Neuronal stem cell (in vitro differentiated cells): ENCODE results near the gene VAMP5.

ENCODE experiments used
- DNase-seq: peaks from one replicate; pipeline ENCODE4 v3.0.0-alpha.2; 2013; ENCODE audit warnings: low spot score
- H2AFZ ChIP-seq: one replicate; pipeline ENCODE4 v1.6.1; 2013; ENCODE audit warnings: mild to moderate bottlenecking, low read length, inconsistent platforms
- H2AK5ac ChIP-seq: 2 replicates; pipeline ENCODE4 v1.6.1; 2013; ENCODE audit warnings: low read depth, mild to moderate bottlenecking, inconsistent platforms, low read length, moderate library complexity, mixed read lengths
- H2BK120ac ChIP-seq: 2 replicates; pipeline ENCODE4 v1.6.1; 2013; ENCODE audit warnings: low read depth, mild to moderate bottlenecking, inconsistent platforms, low read length, moderate library complexity, mixed read lengths
- H2BK12ac ChIP-seq: one replicate; pipeline ENCODE4 v1.6.1; 2013; ENCODE audit warnings: low read length, inconsistent platforms
- H2BK15ac ChIP-seq: 2 replicates; pipeline ENCODE4 v1.6.1; 2013; ENCODE audit warnings: mild to moderate bottlenecking, low read length, inconsistent platforms, mixed read lengths
- H2BK5ac ChIP-seq: one replicate; pipeline ENCODE4 v1.6.1; 2013; ENCODE audit warnings: inconsistent platforms, mild to moderate bottlenecking, low read length, moderate library complexity
- H3K14ac ChIP-seq: one replicate; pipeline ENCODE4 v1.6.1; 2013; ENCODE audit warnings: low read length, inconsistent platforms
- H3K18ac ChIP-seq: 2 replicates; pipeline ENCODE4 v1.6.1; 2013; ENCODE audit warnings: low read length, inconsistent platforms
- H3K23ac ChIP-seq: 2 replicates; pipeline ENCODE4 v1.6.1; 2013; ENCODE audit warnings: low read depth, mild to moderate bottlenecking, mixed read lengths, low read length, inconsistent platforms; ENCODE audit not compliant: poor library complexity
- H3K27ac ChIP-seq: replicated peaks from 3 replicates; pipeline ENCODE4 v1.5.1; 2013; ENCODE audit warnings: low read length, inconsistent platforms
- H3K27me3 ChIP-seq, 3 experiments: 2 replicates each; pipeline ENCODE4 v1.6.1; 2013; ENCODE audit warnings: low read length in 3 of 3, mild to moderate bottlenecking in 2 of 3, inconsistent platforms in 1 of 3, low read depth in 1 of 3, mixed read lengths in 1 of 3, moderate library complexity in 1 of 3; ENCODE audit not compliant: control insufficient read depth in 3 of 3, insufficient read depth in 3 of 3
- H3K36me3 ChIP-seq, 2 donors: replicated peaks in 1 of 2; 2 replicates each; pipeline ENCODE4 v1.6.1; 2013; ENCODE audit warnings: low read length in 2 of 2; ENCODE audit not compliant: control insufficient read depth in 2 of 2, insufficient read depth in 2 of 2
- H3K4ac ChIP-seq: 2 replicates; pipeline ENCODE4 v1.6.1; 2013; ENCODE audit warnings: inconsistent platforms, mild to moderate bottlenecking, low read length, moderate library complexity
- H3K4me1 ChIP-seq, 2 donors: 1 replicate in 1 of 2; 2 replicates in 1 of 2; pipeline ENCODE4 v1.6.1; 2013; ENCODE audit warnings: low read length in 2 of 2, low read depth in 1 of 2; ENCODE audit not compliant: control insufficient read depth in 2 of 2, insufficient read depth in 1 of 2
- H3K4me2 ChIP-seq: one replicate; pipeline ENCODE4 v1.6.1; 2013; ENCODE audit warnings: mild to moderate bottlenecking, low read length, inconsistent platforms; ENCODE audit not compliant: insufficient read depth, poor library complexity, severe bottlenecking
- H3K4me3 ChIP-seq, 2 donors: 2 replicates each; pipeline ENCODE4 v1.5.1; 2013; ENCODE audit warnings: low read length in 2 of 2, mild to moderate bottlenecking in 2 of 2, inconsistent platforms in 1 of 2, moderate library complexity in 1 of 2
- H3K79me1 ChIP-seq: one replicate; pipeline ENCODE4 v1.6.1; 2013; ENCODE audit warnings: low read depth, mild to moderate bottlenecking, inconsistent platforms, low read length, moderate library complexity
- H3K9ac ChIP-seq: one replicate; pipeline ENCODE4 v1.6.1; 2013; ENCODE audit warnings: mild to moderate bottlenecking, low read depth, low read length, inconsistent platforms; ENCODE audit not compliant: poor library complexity
- H3K9me3 ChIP-seq, 2 donors: replicated peaks in 1 of 2; 2 replicates each; pipeline versions ENCODE3 to v1.6.1; 2013; ENCODE audit warnings: low read length in 2 of 2, mild to moderate bottlenecking in 2 of 2, inconsistent platforms in 1 of 2, low read depth in 1 of 2, mixed read lengths in 1 of 2, moderate library complexity in 1 of 2; ENCODE audit not compliant: control insufficient read depth in 2 of 2, insufficient read depth in 1 of 2
- H4K8ac ChIP-seq: one replicate; pipeline ENCODE4 v1.6.1; 2013; ENCODE audit warnings: low read depth, mild to moderate bottlenecking, inconsistent platforms, low read length, moderate library complexity
- H4K91ac ChIP-seq: one replicate; pipeline ENCODE4 v1.6.1; 2013; ENCODE audit warnings: low read length, low read depth, mild to moderate bottlenecking, inconsistent platforms; ENCODE audit not compliant: poor library complexity
- WGBS, 2 donors: extraction: QIAGEN DNeasy Blood & Tissue Kit; methylation state at CpG; one replicate each; pipeline ENCODE4 v1.1.7; 2013; ENCODE audit warnings: missing lambda C conversion rate in 2 of 2, mixed read lengths in 1 of 2; ENCODE audit not compliant: insufficient read length in 2 of 2, insufficient replicate concordance in 1 of 2; ENCODE audit errors: extremely low coverage in 2 of 2; 5-methylcytosine and 5-hydroxymethylcytosine counted together

The VAMP5 gene

GRCh38 chr2:85589181-85589580 is 5.0 kb downstream of the VAMP5 start:
- Histone ChIP-seq H2BK5ac (no peak overlapping the region), H3K4me3 (no peak overlapping the region), H4K8ac (no peak overlapping the region), H3K4ac (no peak overlapping the region), H3K4me1 (peaks cover 6 to 18% of the 10 kb centered on the region in 2 donors), H3K14ac (no peak overlapping the region), H3K27ac (no peak overlapping the region), H3K9ac (no peak overlapping the region), H2BK15ac (no peak overlapping the region), H3K4me2 (no peak overlapping the region), H2BK120ac (no peak overlapping the region), H3K9me3 (peaks cover 0 to 2% of the 10 kb centered on the region in 2 donors), H3K27me3 (peaks cover 0 to 17% (median 0%) of the 10 kb centered on the region in 3 experiments), H2AK5ac (no peak overlapping the region), H3K18ac (no peak overlapping the region), H3K23ac (no peak overlapping the region), H3K36me3 (no peaks in the 10 kb centered on the region), H2BK12ac (no peak overlapping the region), H2AFZ (no peak overlapping the region), H4K91ac (no peak overlapping the region), H3K79me1 (no peaks in the 10 kb centered on the region)
- no CpG with 5 or more reads among the region's 4 CpGs for WGBS, 2 donors
- DNase-seq, result no peak

DNA sequence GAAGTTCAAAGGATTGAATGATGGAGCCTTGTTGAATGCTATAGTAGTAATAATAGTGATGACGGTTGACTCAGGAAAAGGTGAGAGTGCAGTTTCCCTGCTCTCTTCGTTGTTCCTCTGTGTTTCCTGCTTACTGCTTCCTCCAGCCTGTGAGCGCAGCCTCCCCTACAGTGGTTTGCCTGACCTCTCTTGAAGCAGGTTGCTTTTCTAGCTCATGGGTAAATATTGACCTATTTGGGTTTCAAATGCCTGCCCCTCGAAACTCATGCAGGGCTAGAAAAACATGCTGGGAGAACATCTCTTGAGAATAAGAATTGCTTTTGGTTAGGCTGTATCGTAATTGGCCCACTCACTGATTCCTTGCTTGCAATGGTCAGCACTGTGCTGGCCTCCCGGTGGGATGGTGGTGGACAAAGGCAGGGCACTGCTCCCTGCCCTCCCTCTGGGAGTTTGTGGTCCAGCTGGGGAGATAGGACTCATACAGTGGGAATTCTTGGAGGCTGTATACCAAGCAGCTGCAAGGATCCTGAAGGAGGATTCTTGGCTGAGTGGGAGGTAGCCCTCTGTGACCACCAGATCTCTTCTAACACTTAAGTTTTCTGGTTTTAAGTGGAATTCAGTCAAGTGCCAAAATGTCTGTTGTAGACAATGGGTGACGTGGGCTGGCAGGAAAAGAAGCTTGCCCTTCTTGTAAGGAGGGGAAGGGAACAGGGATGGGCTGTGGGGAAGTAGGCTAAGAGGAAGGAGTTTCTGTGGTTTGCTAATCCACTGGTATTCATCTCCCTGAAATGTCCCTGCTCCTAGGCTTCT is 6.0 kb downstream of the VAMP5 start:
- H2AFZ ChIP-seq, result peak overlapping the region; percentile 71
- peaks cover 5 to 22% of the 10 kb centered on the region in 2 donors for H3K4me1 ChIP-seq
- no peak overlapping the region for H2BK5ac ChIP-seq
- no peak overlapping the region for H3K14ac ChIP-seq
- no CpG with 5 or more reads among the region's 7 CpGs for WGBS, 2 donors
- H4K91ac ChIP-seq, result no peak overlapping the region
- no peak overlapping the region for H3K18ac ChIP-seq
- H3K36me3 ChIP-seq, result no peaks in the 10 kb centered on the region
- no peak overlapping the region for H3K27ac ChIP-seq
- peaks cover 0 to 2% of the 10 kb centered on the region in 2 donors for H3K9me3 ChIP-seq
- H2AK5ac ChIP-seq, result no peak overlapping the region
- no peak for DNase-seq
- no peak overlapping the region for H3K23ac ChIP-seq
- H3K4me2 ChIP-seq, result no peak overlapping the region
- no peak overlapping the region for H3K9ac ChIP-seq
- H3K4ac ChIP-seq, result no peak overlapping the region
- H3K4me3 ChIP-seq, result no peak overlapping the region
- H3K27me3 ChIP-seq, result peaks cover 0 to 8% (median 0%) of the 10 kb centered on the region in 3 experiments
- no peak overlapping the region for H2BK15ac ChIP-seq
- no peak overlapping the region for H4K8ac ChIP-seq
- H2BK12ac ChIP-seq, result no peak overlapping the region
- no peak overlapping the region for H2BK120ac ChIP-seq
- H3K79me1 ChIP-seq, result no peaks in the 10 kb centered on the region

DNA sequence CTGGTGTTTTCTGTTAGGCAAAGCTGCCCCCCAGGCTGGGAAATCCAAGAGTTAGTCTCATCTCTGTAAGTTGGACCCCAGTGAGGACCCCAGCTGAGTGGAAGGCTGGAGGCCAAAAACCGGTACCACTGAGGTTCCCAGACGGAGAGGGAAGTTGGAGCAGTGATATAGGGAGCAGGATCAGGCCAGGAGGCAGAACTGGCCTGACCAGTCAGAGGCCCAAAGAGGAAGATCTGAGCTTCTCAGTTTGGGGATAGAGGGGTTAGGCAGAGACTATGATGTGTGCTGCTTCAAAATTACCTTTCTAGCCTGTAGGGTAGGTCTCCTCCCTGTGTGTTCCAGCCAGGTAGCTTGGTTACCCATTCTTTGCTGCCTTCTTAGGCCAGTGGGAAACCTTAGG is 6.7 kb downstream of the VAMP5 start:
- Histone ChIP-seq H2BK15ac (no peak overlapping the region), H4K91ac (no peak overlapping the region), H3K36me3 (no peaks in the 10 kb centered on the region), H3K27me3 (peaks cover 0 to 3% (median 0%) of the 10 kb centered on the region in 3 experiments), H3K9me3 (peaks cover 0 to 2% of the 10 kb centered on the region in 2 donors), H3K4me1 (peaks cover 4 to 15% of the 10 kb centered on the region in 2 donors), H2AK5ac (no peak overlapping the region), H3K79me1 (peaks cover 2% of the 10 kb centered on the region), H3K14ac (no peak overlapping the region), H3K4ac (no peak overlapping the region), H3K4me2 (no peak overlapping the region), H3K9ac (no peak overlapping the region), H3K27ac (no peak overlapping the region), H3K23ac (no peak overlapping the region), H4K8ac (no peak overlapping the region), H2BK5ac (no peak overlapping the region), H2BK120ac (no peak overlapping the region), H3K18ac (no peak overlapping the region), H2AFZ (peak overlapping the region; percentile 71), H3K4me3 (no peak overlapping the region), H2BK12ac (no peak overlapping the region)
- no CpG with 5 or more reads among the region's 2 CpGs for WGBS, 2 donors
- DNase-seq, result no peak

DNA sequence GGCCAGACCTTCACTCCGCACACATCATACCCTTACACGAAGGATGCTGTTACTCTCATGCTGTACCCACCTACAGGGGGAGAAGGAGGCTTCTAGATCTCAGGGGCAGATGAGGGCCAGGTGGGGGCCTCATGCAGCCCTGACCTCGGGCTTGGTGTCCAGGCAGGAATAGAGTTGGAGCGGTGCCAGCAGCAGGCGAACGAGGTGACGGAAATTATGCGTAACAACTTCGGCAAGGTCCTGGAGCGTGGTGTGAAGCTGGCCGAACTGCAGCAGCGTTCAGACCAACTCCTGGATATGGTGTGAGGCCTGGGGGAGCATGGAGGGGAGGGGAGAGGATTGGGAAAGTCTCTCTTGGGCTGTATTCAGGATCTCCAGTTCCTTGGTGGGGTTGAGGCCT is 7.3 kb downstream of the VAMP5 start:
- Histone ChIP-seq H3K4me3 (no peak overlapping the region), H3K79me1 (peaks cover 3% of the 10 kb centered on the region), H3K36me3 (peaks cover 1 to 2% of the 10 kb centered on the region in 2 donors), H3K9me3 (peaks cover 0 to 2% of the 10 kb centered on the region in 2 donors), H3K27me3 (peaks cover 0 to 3% (median 0%) of the 10 kb centered on the region in 3 experiments), H3K23ac (no peak overlapping the region), H4K8ac (no peak overlapping the region), H2AFZ (no peak overlapping the region), H3K4ac (no peak overlapping the region), H2BK12ac (no peak overlapping the region), H2BK120ac (no peak overlapping the region), H2BK15ac (no peak overlapping the region), H3K18ac (no peak overlapping the region), H3K14ac (no peak overlapping the region), H2BK5ac (no peak overlapping the region), H4K91ac (no peak overlapping the region), H3K4me1 (peaks cover 8 to 18% of the 10 kb centered on the region in 2 donors), H2AK5ac (peak overlapping the region; percentile 82), H3K4me2 (no peak overlapping the region), H3K27ac (no peak overlapping the region), H3K9ac (peak overlapping the region; percentile 7)
- no CpG with 5 or more reads among the region's 12 CpGs for WGBS, 2 donors
- no peak for DNase-seq
